ACHN (cell line): Measurements from ENCODE around the gene STARD13.
"Not testable (repeated sequence)": the region's sequence is repeated elsewhere in the genome, so short reads cannot be mapped to it uniquely, and the experiment has no call there.

Experiments used
- DNase-seq: peaks from one replicate; pipeline ENCODE4 v3.0.0-alpha.2; 2015
- in situ Hi-C: cut with HindIII; loops from 2 replicates; pipeline ENCODE4 v1.10.0; 2017; ENCODE audit warnings: low sequenced_read_pairs, low pct_ligation_motif_present, low pct_unique_long_range_greater_than_20kb

STARD13 gene

GRCh38 chr13:33262062-33262487 lies 23.5 kb downstream of the STARD13 start:
- peak; percentile 69 for DNase-seq
- in situ Hi-C loops: no loop called here

GRCh38 chr13:33261387-33262061 lies 24.0 kb downstream of the STARD13 start:
- DNase-seq: no peak
- in situ Hi-C loops: no loop called here

- no peak for DNase-seq
- in situ Hi-C loops: no loop called here
Measured at GRCh38 chr13:33260168-33261098, 25.1 kb downstream of the STARD13 start.

DNA sequence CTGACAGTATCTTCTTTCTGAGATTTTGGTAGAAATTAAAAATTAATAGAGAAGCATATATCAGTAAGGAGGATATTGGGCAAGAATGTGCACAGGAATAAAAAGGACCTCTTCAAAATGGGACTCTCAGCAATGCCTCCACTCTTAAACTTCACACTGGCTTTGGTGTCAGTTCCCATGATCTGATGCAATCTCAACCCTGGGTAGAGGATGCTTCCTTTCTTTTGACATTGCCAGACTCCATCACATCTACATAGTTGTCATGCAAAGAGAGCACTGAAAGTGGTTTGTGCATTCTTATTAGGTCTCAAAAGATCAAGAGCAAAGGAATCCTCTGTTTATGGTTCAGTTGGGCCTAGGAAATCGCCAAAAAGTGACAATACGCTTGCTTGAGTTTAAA lies 26.3 kb downstream of the STARD13 start:
- in situ Hi-C loops: no loop called here
- DNase-seq: no peak

DNA sequence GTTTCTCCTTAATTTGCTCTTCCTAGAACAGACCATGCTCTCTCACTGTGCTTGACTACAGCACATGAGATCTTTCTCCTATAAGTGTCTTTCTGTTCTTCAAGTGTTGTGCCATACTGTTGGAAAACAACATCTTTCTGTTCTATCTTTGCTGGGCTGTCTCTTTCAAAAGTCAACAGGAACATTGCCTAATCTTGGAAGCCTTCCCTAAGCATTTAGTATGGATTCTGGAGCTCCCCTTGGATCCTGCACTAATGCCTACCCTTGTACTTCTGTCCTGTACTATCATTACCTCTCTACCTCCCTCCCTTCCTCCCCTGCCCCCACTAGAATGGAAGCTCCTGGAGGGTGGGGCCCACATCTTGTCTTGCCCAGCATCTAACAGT lies 26.8 kb downstream of the STARD13 start:
- in situ Hi-C loops: no loop called here
- no peak for DNase-seq

DNA sequence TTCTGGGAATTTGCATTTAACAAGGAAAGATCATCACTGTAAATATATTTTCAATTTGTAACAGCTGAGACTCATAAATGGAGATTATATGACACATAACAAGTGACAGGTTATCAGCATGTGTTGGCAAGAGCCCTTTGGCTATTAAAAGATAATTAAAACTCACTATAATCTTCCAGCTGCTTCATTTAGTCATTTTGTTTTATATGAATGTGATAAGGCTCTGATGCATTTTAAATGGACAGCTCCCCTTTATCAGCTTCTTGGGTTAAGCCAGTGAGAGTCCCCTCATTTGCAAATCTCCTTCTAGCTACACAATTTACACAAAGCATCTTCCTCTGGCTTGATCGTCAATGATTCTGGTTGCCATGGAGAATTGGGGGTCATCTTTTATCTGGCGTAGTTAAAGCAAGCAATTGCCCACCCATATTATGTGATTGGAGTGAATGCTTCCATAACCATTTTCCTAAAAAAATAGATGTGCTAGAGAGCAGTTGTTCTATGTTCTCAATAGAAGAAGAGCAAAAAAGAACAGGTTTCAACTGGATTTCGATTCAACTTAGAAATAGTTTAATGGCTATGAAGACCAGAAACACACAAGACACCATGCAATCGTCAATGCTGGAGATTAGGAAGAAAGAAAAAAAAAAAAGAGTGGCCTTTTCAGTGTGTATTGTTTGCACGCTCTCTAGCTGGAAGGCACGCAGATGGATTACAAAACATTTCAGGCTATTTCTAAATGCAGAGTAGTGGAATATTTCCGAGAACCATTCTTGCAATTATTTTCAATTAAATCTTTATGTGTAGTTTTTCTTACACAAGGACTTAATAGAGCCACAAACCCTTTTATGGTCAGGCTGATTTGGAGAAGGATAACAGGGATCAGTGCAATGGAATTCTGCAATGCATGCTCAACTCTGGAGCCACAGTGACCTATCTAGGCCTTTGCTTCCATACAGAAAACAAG lies 27.4 kb downstream of the STARD13 start:
- DNase-seq: no peak
- in situ Hi-C loops: no loop called here

GRCh38 chr13:33256148-33256840 lies 29.3 kb downstream of the STARD13 start:
- in situ Hi-C loops: no loop called here
- DNase-seq: no peak

- in situ Hi-C loops: no loop called here
- no peak for DNase-seq
Measured at GRCh38 chr13:33252135-33252534, 33.4 kb downstream of the STARD13 start.

- DNase-seq: peak; percentile 82
- in situ Hi-C loops: no loop called here
Measured at GRCh38 chr13:33251131-33251661, 34.4 kb downstream of the STARD13 start.

DNA sequence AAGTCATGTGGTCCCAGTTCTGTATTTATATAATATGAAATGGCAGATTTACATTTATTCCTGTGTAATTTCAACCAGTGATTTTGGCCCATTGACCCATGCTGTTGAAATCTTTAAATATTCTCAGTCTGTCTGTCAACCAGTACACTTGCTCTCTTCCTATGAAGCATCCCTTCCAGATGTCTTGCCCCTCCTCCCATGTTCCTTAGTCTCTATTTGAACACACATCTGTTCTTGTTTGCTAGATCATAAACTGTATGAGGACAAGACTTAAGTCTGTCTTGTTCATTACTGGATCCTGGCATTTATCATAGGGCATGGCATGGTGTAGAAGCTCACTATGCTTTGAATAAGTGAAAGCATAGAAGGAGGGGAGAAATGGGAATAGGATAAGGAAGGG lies 34.9 kb downstream of the STARD13 start:
- in situ Hi-C loops: no loop called here
- no peak for DNase-seq

DNA sequence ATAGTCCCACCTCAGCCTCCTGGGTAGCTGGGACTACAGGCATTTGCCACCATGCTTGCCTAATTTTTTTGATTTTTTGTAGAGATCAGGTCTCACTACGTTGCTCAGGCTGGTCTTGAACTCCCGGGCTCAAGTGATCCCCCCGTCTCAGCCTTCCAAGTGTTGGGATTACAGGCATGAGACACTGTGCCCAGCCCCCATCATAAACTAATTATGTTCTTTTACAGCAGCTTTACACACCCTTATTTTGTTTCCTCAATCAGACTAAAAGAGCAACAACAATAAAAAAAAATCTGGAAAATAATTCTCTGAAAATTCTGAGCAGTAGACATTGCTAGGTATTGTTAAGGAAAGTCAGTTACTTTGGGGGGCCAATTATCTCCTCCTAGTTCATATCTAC lies 35.7 kb downstream of the STARD13 start:
- in situ Hi-C loops: no loop called here
- DNase-seq: no peak

DNA sequence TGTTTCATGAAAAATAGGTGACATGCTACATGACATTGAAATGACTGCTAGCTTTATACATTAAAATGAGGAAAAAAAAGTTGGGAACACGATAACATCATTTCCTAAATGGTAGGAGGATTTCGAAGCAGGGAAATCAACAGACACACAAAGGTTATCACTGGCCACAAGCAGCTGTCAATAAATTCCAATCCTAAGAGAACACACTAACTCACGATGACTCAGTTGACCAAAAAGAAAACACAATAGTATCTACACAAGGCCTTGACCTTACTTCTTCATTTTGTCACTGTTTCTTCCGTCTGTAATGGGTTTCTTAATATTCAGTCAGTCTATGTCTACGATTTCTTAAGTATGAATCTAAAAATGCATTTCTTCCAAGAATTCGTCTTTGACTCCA lies 36.5 kb downstream of the STARD13 start:
- DNase-seq: no peak
- in situ Hi-C loops: no loop called here

GRCh38 chr13:33245505-33246158 lies 39.9 kb downstream of the STARD13 start:
- DNase-seq: no peak
- in situ Hi-C loops: no loop called here

GRCh38 chr13:33244907-33245287 lies 40.7 kb downstream of the STARD13 start:
- no peak for DNase-seq
- in situ Hi-C loops: no loop called here

DNA sequence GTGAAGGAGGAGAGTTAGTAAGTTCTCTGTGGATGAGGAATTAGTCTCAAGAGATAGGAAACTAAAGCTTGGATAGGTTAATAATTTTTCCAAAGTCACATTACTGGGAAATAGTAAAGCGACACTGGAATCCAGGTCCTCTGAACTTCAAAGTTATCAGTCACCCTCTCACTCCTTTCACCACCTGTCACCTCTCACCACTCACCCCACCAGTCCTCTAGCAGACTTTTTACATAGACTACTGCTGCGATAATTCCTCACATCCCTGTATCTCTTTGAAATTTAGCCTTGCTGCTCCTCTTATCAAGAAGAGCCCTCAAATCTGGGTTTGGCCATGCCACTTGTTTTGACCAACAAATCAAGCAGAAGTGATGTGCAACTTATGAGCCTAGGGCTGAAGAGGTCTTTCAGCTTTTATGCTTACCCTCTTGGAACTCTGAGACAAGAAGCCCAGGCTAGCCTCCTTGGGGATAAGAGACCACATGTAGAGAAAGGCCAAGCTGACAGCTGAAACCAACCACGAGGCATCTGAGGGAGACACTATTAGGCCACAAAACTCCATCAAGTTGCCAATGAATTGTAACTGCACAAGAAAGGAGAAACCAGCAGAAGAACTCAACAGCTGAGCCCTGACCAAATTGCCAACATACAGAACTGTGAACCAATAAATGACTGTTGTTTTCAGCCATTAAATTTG lies 41.2 kb downstream of the STARD13 start:
- in situ Hi-C loops: no loop called here
- no peak for DNase-seq

- in situ Hi-C loops: no loop called here
- DNase-seq: no peak
Measured at GRCh38 chr13:33242984-33243617, 42.5 kb downstream of the STARD13 start.

- in situ Hi-C loops, DNase-seq: not testable (repeated sequence)
Measured at GRCh38 chr13:33242372-33242771, 43.2 kb downstream of the STARD13 start.
